ENCODE measurements around the gene NUTM2F.
"Not testable (repeated sequence)": the region's sequence is repeated elsewhere in the genome, so short reads cannot be mapped to it uniquely, and the experiment has no call there.

NUTM2F gene

DNA sequence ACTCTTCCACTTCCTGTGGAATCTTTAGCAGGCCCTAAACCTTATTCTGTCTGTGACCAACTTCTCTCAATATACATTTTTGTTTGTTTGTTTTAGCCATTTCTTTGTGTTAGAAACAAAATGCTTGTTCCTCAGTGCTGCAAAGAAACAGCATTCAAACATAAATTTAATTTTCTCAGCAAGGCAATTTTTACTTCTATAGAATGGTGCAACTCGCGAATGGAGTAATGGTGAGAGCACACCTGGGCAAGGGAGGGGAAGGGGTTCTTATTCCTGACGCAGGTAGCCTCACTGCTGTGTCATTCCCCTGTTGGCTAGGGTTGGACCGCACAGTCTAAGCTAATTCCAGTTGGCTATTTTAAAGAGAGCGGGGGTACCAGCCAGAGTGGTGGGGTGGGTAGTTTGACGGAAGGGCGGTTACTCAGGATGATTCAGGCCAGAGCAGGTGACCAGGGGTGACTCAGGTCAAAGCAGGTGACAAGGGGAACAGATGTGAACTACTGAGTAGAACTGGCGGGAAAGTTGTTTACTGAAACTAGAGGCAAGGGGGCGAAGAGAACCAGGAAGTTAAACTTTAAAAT is 47.9 kb downstream of the NUTM2F start:
- H3K27me3 Mint-ChIP-seq = no peaks in the 10 kb centered on the region

DNA sequence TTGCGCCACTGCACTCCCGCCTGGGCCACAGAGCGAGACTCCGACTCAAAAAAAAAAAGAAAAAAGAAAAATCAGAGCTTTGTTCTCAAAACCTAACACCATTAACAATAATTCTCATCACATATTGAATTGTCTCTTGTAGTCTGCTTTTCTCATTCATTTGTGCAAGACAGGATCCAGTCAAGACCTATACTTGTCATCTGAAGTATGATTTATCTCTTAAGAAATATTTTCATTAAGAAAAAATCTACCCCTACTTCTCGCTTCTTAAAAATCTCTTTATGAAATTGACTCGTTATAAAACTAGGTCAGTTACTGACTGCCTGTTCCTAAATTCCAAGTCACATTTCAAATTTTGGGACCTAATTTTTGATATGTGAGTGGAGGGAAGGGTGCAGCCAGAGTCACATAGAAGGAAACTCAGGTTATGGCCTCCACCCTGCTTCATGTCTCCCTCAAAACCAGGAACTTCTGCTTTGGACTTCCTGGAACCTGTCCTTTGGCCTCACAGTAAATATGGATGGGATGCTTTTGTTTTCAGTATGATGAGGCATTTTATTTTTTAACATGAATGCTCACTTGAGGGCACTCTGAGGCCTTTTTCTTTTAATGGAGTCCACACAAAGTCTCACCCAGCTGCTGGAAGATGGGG is 50.4 kb downstream of the NUTM2F start:
- Mint-ChIP-seq H3K36me3 (peaks cover 72% of the 10 kb centered on the region), H3K27ac (no peak overlapping the region), H3K4me1 (peaks cover 22% of the 10 kb centered on the region), H3K27me3 (no peaks in the 10 kb centered on the region), H3K4me3 (no peak overlapping the region), H3K9me3 (peaks cover 4% of the 10 kb centered on the region)
- no peak for ATAC-seq

More for the DNA sequence above, 47.9 kb downstream of the NUTM2F start:
- Mint-ChIP-seq H3K36me3 (peaks cover 70% of the 10 kb centered on the region), H3K27ac (no peak overlapping the region), H3K4me1 (peaks cover 14% of the 10 kb centered on the region), H3K9me3 (peaks cover 4% of the 10 kb centered on the region), H3K4me3 (no peak overlapping the region)
- no peak for ATAC-seq

GRCh38 chr9:94277029-94277428 is 51.4 kb downstream of the NUTM2F start:
- peaks cover 31% of the 10 kb centered on the region for H3K4me1 Mint-ChIP-seq
- peaks cover 72% of the 10 kb centered on the region for H3K36me3 Mint-ChIP-seq
- not testable (repeated sequence) for ATAC-seq, H3K9me3 Mint-ChIP-seq, H3K27me3 Mint-ChIP-seq, H3K4me3 Mint-ChIP-seq, H3K27ac Mint-ChIP-seq

DNA sequence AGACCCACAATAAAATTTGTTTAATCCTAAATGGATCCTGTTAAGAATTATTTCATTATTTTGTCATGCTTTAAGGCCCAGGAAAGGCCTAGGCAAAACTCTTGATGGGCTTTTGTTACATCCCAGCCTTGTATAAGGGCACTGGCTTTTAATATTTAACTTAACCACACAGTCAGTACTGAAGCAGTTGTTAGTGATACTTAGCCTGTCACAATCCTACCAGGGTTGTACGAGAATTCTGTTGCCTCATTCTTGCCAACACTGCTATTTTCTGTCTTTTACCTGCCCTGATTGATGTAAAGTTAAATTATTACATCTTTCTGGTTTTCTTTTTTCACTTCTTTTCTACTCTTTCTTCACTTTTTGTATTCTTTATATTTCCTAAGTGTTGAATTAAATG is 58.4 kb downstream of the NUTM2F start:
- Mint-ChIP-seq H3K36me3 (peaks cover 39% of the 10 kb centered on the region), H3K27ac (no peak overlapping the region), H3K27me3 (no peaks in the 10 kb centered on the region), H3K4me1 (peaks cover 13% of the 10 kb centered on the region), H3K4me3 (no peak overlapping the region), H3K9me3 (peaks cover 3% of the 10 kb centered on the region)
- ATAC-seq = no peak

DNA sequence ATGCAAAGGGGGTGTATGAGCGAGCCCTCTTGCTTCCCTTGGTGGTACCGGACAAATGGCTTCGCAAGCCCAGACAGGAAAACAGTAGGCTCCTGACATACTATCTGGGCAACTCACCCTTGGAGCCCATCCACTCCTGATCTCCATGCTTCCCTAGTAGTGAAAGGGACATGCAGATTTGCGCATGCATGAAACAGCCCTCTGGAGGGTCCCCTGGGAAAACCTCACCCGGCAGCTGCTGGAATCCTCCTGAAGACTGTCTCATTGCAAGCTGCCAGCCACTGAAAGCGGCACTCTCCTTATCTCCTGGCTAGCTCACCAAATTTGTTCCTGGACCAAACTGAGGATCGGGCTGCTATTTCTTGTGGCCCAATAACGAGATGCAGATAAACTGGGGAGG is 59.2 kb downstream of the NUTM2F start:
- no peaks in the 10 kb centered on the region for H3K27me3 Mint-ChIP-seq
- H3K4me3 Mint-ChIP-seq = no peak overlapping the region
- no peak overlapping the region for H3K27ac Mint-ChIP-seq
- H3K9me3 Mint-ChIP-seq = peaks cover 3% of the 10 kb centered on the region
- ATAC-seq = no peak
- H3K4me1 Mint-ChIP-seq = peaks cover 18% of the 10 kb centered on the region
- peaks cover 42% of the 10 kb centered on the region for H3K36me3 Mint-ChIP-seq

Data from stimulated activated memory B cell treated with anti-CD40 and anti-IgM and Interleukin-4, amounts not matched to agents 10 μg/mL and 1 μg/mL and 100 μg/mL, for 72 hours (primary cell).